Esophagus muscularis mucosa (tissue), 4 donors: ENCODE results near the gene PLXNA1. TPM values are rescaled to one million over a fixed set of nuclear protein-coding genes. Genes with fewer than 3 reads are reported as not detected.

Source experiments
- DNase-seq: peaks from one replicate; pipeline ENCODE4 v3.0.0-alpha.2; 2017; ENCODE audit errors: extremely low spot score
- H3K27ac ChIP-seq, 4 donors: fragments of 200-600 bp; sonication (generic); replicated peaks in 1 of 4; 1 replicate in 3 of 4; 2 replicates in 1 of 4; pipeline ENCODE4 v1.5.1; 2016 to 2019; ENCODE audit warnings: mild to moderate bottlenecking in 1 of 4
- H3K27me3 ChIP-seq, 4 donors: fragments of 200-600 bp; sonication (generic); one replicate each; pipeline versions ENCODE4 v1.5.1 to v1.6.0; 2016 to 2019
- H3K36me3 ChIP-seq, 4 donors: fragments of 200-600 bp; sonication (generic); one replicate each; pipeline ENCODE4 v1.5.1; 2016 to 2019
- H3K4me1 ChIP-seq, 4 donors: fragments of 200-600 bp; sonication (generic); one replicate each; pipeline ENCODE4 v1.5.1; 2016 to 2019
- H3K4me3 ChIP-seq, 4 donors: fragments of 200-600 bp; sonication (generic); 1 replicate in 2 of 4; 2 replicates in 2 of 4; pipeline ENCODE4 v1.5.1; 2016 to 2019; ENCODE audit warnings: mild to moderate bottlenecking in 4 of 4, moderate library complexity in 1 of 4
- H3K9me3 ChIP-seq, 4 donors: fragments of 200-600 bp; sonication (generic); 1 replicate in 3 of 4; 2 replicates in 1 of 4; pipeline ENCODE4 v1.5.1; 2016 to 2019
- CTCF ChIP-seq, 3 experiments: fragments of 200-600 bp in 2 of 3; fragments of 450-650 bp in 1 of 3; sonication (generic) in 2 of 3; IDR thresholded peaks; one replicate each; pipeline ENCODE4 v1.5.1; 2017 to 2019; ENCODE audit warnings: antibody characterized with exemption in 3 of 3, mild to moderate bottlenecking in 2 of 3, moderate library complexity in 1 of 3
- EP300 ChIP-seq: sonication (generic); formaldehyde crosslinking; IDR thresholded peaks from one replicate; pipeline ENCODE4 v1.6.1; 2017; ENCODE audit warnings: antibody characterized with exemption
- POLR2A ChIP-seq: fragments of 450-650 bp; IDR thresholded peaks from one replicate; pipeline ENCODE4 v1.6.1; 2017; ENCODE audit warnings: antibody characterized with exemption, moderate library complexity, mild to moderate bottlenecking, low read depth
- POLR2AphosphoS5 ChIP-seq, 2 donors: sonication (generic); formaldehyde crosslinking; IDR thresholded peaks; one replicate each; pipeline ENCODE4 v1.6.1; 2017; ENCODE audit warnings: antibody characterized with exemption in 2 of 2
- WGBS: methylation state at CpG from one replicate; pipeline ENCODE4 v1.1.5; 2018; 5-methylcytosine and 5-hydroxymethylcytosine counted together
- intact Hi-C: fragments of 100-400 bp; cut with DNase I; formaldehyde crosslinking; loops from one replicate; pipeline ENCODE4 v1.15.1; 2023
- total RNA-seq, 4 donors: library from RNA; depleted of rRNA; stranded (reverse); fragments of >200 nt; gene quantifications; one replicate each; pipeline versions ENCODE4 v1.1.0 to v1.2.1, GENCODE V29; 2016

PLXNA1 gene
- total RNA-seq, 4 donors from 2014 or later, result 33.6 to 82.4 (median 47.0) TPM

GRCh38 chr3:126941721-126942270, 41.1 kb upstream of the PLXNA1 start:
- WGBS, result 96% methylated on average over 5 of the region's 5 CpGs
- Histone ChIP-seq H3K4me1 (peaks cover 6 to 19% (median 13%) of the 10 kb centered on the region in 4 donors), H3K9me3 (no peaks in the 10 kb centered on the region), H3K27ac (no peak overlapping the region), H3K4me3 (no peak overlapping the region), H3K27me3 (no peaks in the 10 kb centered on the region), H3K36me3 (no peaks in the 10 kb centered on the region)
- no peak for DNase-seq
- TF ChIP-seq CTCF (IDR thresholded peaks at IDR 0.05) (no peak), POLR2AphosphoS5 (IDR thresholded peaks at IDR 0.05) (no peak), POLR2A (no peak), EP300 (no peak)
- intact Hi-C loops, result no loop called here

- H3K36me3 ChIP-seq, result peaks cover 0 to 5% (median 2%) of the 10 kb centered on the region in 4 donors
- DNase-seq, result no peak
- H3K27me3 ChIP-seq, result no peaks in the 10 kb centered on the region
- intact Hi-C loops, result no loop called here
- H3K9me3 ChIP-seq, result no peaks in the 10 kb centered on the region
- peaks cover 0 to under 1% (median 0%) of the 10 kb centered on the region in 4 donors for H3K4me1 ChIP-seq
- H3K27ac ChIP-seq, result no peak overlapping the region
- WGBS, result 91% methylated on average over 12 of the region's 12 CpGs
- no peak for TF ChIP-seq POLR2A
- TF ChIP-seq POLR2AphosphoS5 (IDR thresholded peaks at IDR 0.05), result no peak
- no peak for TF ChIP-seq EP300
- no peak for TF ChIP-seq CTCF (IDR thresholded peaks at IDR 0.05)
- H3K4me3 ChIP-seq, result no peak overlapping the region
Observed at GRCh38 chr3:126944089-126944965, 38.6 kb upstream of the PLXNA1 start.

- TF ChIP-seq EP300 (no peak), POLR2AphosphoS5 (IDR thresholded peaks at IDR 0.05) (no peak), POLR2A (no peak), CTCF (IDR thresholded peaks at IDR 0.05) (no peak)
- intact Hi-C loops, result no loop called here
- WGBS, result 91% methylated on average over 17 of the region's 17 CpGs
- Histone ChIP-seq H3K9me3 (no peaks in the 10 kb centered on the region), H3K4me1 (no peaks in the 10 kb centered on the region), H3K27me3 (no peaks in the 10 kb centered on the region), H3K27ac (no peak overlapping the region), H3K36me3 (peaks cover 0 to 11% (median 2%) of the 10 kb centered on the region in 4 donors), H3K4me3 (no peak overlapping the region)
- DNase-seq, result no peak
Observed at GRCh38 chr3:126945171-126945721, 37.7 kb upstream of the PLXNA1 start.

- DNase-seq, result no peak
- Histone ChIP-seq H3K4me1 (no peaks in the 10 kb centered on the region), H3K27me3 (no peaks in the 10 kb centered on the region), H3K4me3 (no peak overlapping the region), H3K36me3 (peaks cover 0 to 11% (median 2%) of the 10 kb centered on the region in 4 donors), H3K9me3 (no peaks in the 10 kb centered on the region), H3K27ac (no peak overlapping the region)
- 94% methylated on average over 5 of the region's 9 CpGs for WGBS
- TF ChIP-seq POLR2AphosphoS5 (IDR thresholded peaks at IDR 0.05), result no peak
- intact Hi-C loops, result no loop called here
Observed at GRCh38 chr3:126945891-126946290, 37.0 kb upstream of the PLXNA1 start.

- no peaks in the 10 kb centered on the region for H3K4me1 ChIP-seq
- H3K9me3 ChIP-seq, result no peaks in the 10 kb centered on the region
- no peak for TF ChIP-seq POLR2A
- TF ChIP-seq CTCF (IDR thresholded peaks at IDR 0.05), result no peak
- TF ChIP-seq POLR2AphosphoS5 (IDR thresholded peaks at IDR 0.05), result no peak
- TF ChIP-seq EP300, result no peak
- no peak overlapping the region for H3K4me3 ChIP-seq
- peaks cover 0 to 11% (median 2%) of the 10 kb centered on the region in 4 donors for H3K36me3 ChIP-seq
- intact Hi-C loops, result no loop called here
- DNase-seq, result no peak
- WGBS, result 70% methylated on average over 3 of the region's 11 CpGs
- H3K27me3 ChIP-seq, result no peaks in the 10 kb centered on the region
- H3K27ac ChIP-seq, result no peak overlapping the region
Observed at GRCh38 chr3:126946405-126946804, 36.5 kb upstream of the PLXNA1 start.
